ENCODE data around the gene NRG2.

NRG2 gene

DNA sequence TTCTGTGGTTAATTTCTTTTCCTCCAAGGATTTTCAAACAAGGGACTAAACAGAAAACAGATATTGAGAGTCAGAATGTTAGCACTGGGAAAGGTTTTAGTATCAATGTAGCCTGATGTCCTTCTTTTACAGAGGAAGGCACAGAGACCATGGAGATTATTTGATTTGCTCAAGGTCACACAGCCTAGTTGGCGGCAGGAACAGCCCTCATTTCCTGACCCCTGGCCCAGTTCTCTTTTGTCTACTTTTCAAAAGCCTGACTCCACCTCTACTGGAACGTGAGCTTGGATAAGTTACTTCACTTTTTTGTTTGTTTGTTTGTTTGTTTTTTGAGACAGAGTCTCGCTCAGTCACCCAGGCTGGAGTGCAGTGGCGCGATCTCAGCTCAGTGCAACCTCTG is 6.6 kb upstream of the NRG2 start:
- H3K4me1 Mint-ChIP-seq: no peaks in the 10 kb centered on the region
- H3K9me3 Mint-ChIP-seq: no peaks in the 10 kb centered on the region
- no peak for DNase-seq (ENCODE audit: low spot score in 2 of 2)
- ATAC-seq: no peak
- H3K36me3 Mint-ChIP-seq: no peaks in the 10 kb centered on the region
- no peak overlapping the region for H3K4me3 Mint-ChIP-seq
- H3K27ac Mint-ChIP-seq: no peak overlapping the region

GRCh38 chr5:140049205-140049604 is 6.1 kb upstream of the NRG2 start:
- DNase-seq (ENCODE audit: low spot score in 2 of 2) (no peak), ATAC-seq (no peak)
- H3K36me3 Mint-ChIP-seq: no peaks in the 10 kb centered on the region
- no peaks in the 10 kb centered on the region for H3K4me1 Mint-ChIP-seq
- no peaks in the 10 kb centered on the region for H3K9me3 Mint-ChIP-seq
- no peak overlapping the region for H3K4me3 Mint-ChIP-seq
- no peak overlapping the region for H3K27ac Mint-ChIP-seq

DNA sequence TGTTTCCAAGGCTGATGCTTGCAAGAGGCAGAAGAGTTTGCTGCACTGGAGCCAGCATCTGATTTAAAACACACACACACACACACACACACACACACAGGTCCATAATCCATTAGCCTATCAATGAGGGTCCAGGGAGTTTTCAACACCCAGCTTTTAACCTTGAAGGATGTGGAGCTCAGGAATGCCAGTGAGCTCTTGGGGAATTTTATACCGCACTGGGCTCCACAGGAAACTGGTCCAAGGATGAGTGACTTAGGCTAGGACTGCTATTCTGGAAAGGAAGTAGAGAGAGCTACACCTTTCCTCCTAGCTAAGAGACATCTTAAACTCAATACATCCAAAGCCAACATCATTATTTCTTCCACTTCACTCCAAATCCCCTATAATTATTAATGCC is 942 bp upstream of the NRG2 start:
- peaks cover 25% of the 10 kb centered on the region for H3K4me1 Mint-ChIP-seq
- H3K9me3 Mint-ChIP-seq: no peaks in the 10 kb centered on the region
- H3K36me3 Mint-ChIP-seq: no peaks in the 10 kb centered on the region
- DNase-seq (ENCODE audit: low spot score in 2 of 2) (no peak), ATAC-seq (no peak)
- peak overlapping the region; percentile 72 for H3K4me3 Mint-ChIP-seq
- H3K27ac Mint-ChIP-seq: no peak overlapping the region

- Mint-ChIP-seq H3K36me3 (no peaks in the 10 kb centered on the region), H3K4me1 (peaks cover 25% of the 10 kb centered on the region), H3K9me3 (no peaks in the 10 kb centered on the region), H3K4me3 (peak overlapping the region; percentile 72), H3K27ac (no peak overlapping the region)
- peak in 1 of 2 donors; percentile 55 for DNase-seq (ENCODE audit: low spot score in 2 of 2)
- peak; percentile 22 for ATAC-seq
Observed at GRCh38 chr5:140043508-140043872, 391 bp upstream of the NRG2 start.

GRCh38 chr5:140042393-140042642 is 781 bp downstream of the NRG2 start:
- peak; percentile 4 for ATAC-seq
- DNase-seq (ENCODE audit: low spot score in 2 of 2): no peak
- Mint-ChIP-seq H3K36me3 (no peaks in the 10 kb centered on the region), H3K9me3 (no peaks in the 10 kb centered on the region), H3K4me3 (peak overlapping the region; percentile 72), H3K4me1 (peaks cover 25% of the 10 kb centered on the region), H3K27ac (no peak overlapping the region)

DNA sequence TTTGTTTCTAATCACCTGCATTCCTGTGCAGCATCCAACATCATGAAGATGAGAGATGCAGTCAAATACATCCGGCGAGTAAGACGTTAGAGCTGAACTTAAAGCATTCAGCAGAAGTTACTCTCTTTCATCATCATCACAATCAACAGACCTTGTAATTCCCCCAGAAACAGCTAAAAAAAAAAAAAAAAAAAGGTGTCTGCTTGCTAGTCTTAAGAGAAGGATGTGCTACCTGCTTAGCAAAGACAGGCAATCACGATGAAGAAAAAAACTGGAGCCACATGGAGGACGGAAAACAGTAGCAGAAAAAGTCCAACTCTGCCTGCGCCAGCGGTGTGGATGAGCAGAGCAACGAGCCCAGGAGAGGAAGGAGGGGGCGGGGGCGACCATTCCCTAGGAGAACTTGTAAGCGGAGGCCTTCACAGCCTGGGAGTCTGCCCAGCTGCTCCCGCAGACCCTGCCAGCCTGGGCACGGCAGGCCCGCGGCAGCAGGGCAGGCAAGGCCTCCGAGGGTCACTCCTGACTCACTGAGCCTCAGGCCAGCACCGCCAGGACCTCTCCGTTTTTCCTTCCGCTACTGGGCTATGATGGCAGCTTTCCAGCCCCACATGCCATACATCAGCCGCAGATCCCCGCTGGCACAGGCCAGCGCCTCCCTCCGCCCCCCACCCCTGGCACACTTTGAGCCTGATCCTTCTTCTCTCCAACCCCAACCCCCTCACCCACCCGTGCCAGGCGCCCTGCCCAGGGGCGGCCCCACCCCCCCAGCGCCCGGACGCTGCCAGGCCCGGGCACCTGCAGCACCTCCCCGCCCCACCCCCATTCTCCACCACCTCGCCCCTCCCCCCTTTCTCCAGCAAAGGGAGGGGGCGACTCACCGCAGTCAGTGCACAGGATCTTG is 1.4 kb downstream of the NRG2 start:
- H3K27ac Mint-ChIP-seq: no peak overlapping the region
- no peaks in the 10 kb centered on the region for H3K9me3 Mint-ChIP-seq
- no peaks in the 10 kb centered on the region for H3K36me3 Mint-ChIP-seq
- no peak for ATAC-seq
- H3K4me3 Mint-ChIP-seq: peak overlapping the region; percentile 72
- H3K4me1 Mint-ChIP-seq: peaks cover 25% of the 10 kb centered on the region
- no peak for DNase-seq (ENCODE audit: low spot score in 2 of 2)

DNA sequence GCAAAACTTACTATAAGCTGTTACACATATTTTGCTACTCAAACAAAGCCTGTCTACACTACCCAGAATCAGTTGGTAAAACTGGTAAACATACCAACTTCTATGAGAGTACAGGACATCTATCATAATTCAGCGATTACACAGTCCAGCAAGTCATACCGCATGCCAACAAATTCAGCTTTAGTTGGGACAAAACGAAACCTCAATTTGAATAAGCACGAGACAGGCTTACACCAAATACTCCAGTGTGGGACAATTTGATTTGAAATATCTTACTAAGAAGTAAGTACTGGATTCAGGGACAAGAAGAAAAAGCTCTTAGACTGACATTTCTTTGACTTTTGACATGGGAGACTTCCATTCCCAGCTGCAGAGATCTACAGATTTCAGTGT is 2.0 kb downstream of the NRG2 start:
- H3K4me3 Mint-ChIP-seq: peak overlapping the region; percentile 72
- no peak for DNase-seq (ENCODE audit: low spot score in 2 of 2)
- ATAC-seq: no peak
- H3K4me1 Mint-ChIP-seq: peaks cover 25% of the 10 kb centered on the region
- H3K27ac Mint-ChIP-seq: no peak overlapping the region
- H3K36me3 Mint-ChIP-seq: no peaks in the 10 kb centered on the region
- no peaks in the 10 kb centered on the region for H3K9me3 Mint-ChIP-seq

GRCh38 chr5:140040358-140040757 is 2.7 kb downstream of the NRG2 start:
- no peak overlapping the region for H3K4me3 Mint-ChIP-seq
- ATAC-seq: no peak
- no peak overlapping the region for H3K27ac Mint-ChIP-seq
- no peaks in the 10 kb centered on the region for H3K9me3 Mint-ChIP-seq
- DNase-seq (ENCODE audit: low spot score in 2 of 2): no peak
- peaks cover 25% of the 10 kb centered on the region for H3K4me1 Mint-ChIP-seq
- no peaks in the 10 kb centered on the region for H3K36me3 Mint-ChIP-seq

GRCh38 chr5:140039561-140039960 is 3.5 kb downstream of the NRG2 start:
- no peaks in the 10 kb centered on the region for H3K36me3 Mint-ChIP-seq
- H3K9me3 Mint-ChIP-seq: no peaks in the 10 kb centered on the region
- H3K27ac Mint-ChIP-seq: no peak overlapping the region
- DNase-seq (ENCODE audit: low spot score in 2 of 2) (no peak), ATAC-seq (no peak)
- peaks cover 25% of the 10 kb centered on the region for H3K4me1 Mint-ChIP-seq
- no peak overlapping the region for H3K4me3 Mint-ChIP-seq

GRCh38 chr5:140038373-140038957 is 4.6 kb downstream of the NRG2 start:
- Mint-ChIP-seq H3K9me3 (no peaks in the 10 kb centered on the region), H3K27ac (no peak overlapping the region), H3K4me3 (no peak overlapping the region), H3K4me1 (peaks cover 24% of the 10 kb centered on the region), H3K36me3 (no peaks in the 10 kb centered on the region)
- DNase-seq (ENCODE audit: low spot score in 2 of 2) (no peak), ATAC-seq (no peak)

- H3K27ac Mint-ChIP-seq: no peak overlapping the region
- DNase-seq (ENCODE audit: low spot score in 2 of 2): no peak
- H3K36me3 Mint-ChIP-seq: no peaks in the 10 kb centered on the region
- no peaks in the 10 kb centered on the region for H3K9me3 Mint-ChIP-seq
- no peak overlapping the region for H3K4me3 Mint-ChIP-seq
- no peak for ATAC-seq
- peaks cover 18% of the 10 kb centered on the region for H3K4me1 Mint-ChIP-seq
Observed at GRCh38 chr5:140037012-140037411, 6.1 kb downstream of the NRG2 start.

GRCh38 chr5:140035881-140036280 is 7.2 kb downstream of the NRG2 start:
- Mint-ChIP-seq H3K9me3 (no peaks in the 10 kb centered on the region), H3K4me1 (peaks cover 9% of the 10 kb centered on the region)
- no peak for ATAC-seq

GRCh38 chr5:140033037-140033760 is 9.9 kb downstream of the NRG2 start:
- H3K4me3 Mint-ChIP-seq: no peak overlapping the region
- H3K27ac Mint-ChIP-seq: no peak overlapping the region
- H3K36me3 Mint-ChIP-seq: no peaks in the 10 kb centered on the region
- no peaks in the 10 kb centered on the region for H3K4me1 Mint-ChIP-seq
- no peak for DNase-seq (ENCODE audit: low spot score in 2 of 2)
- no peaks in the 10 kb centered on the region for H3K9me3 Mint-ChIP-seq
- no peak for ATAC-seq

More at GRCh38 chr5:140035881-140036280, 7.2 kb downstream of the NRG2 start:
- DNase-seq (ENCODE audit: low spot score in 2 of 2): no peak
- Mint-ChIP-seq H3K27ac (no peak overlapping the region), H3K4me3 (no peak overlapping the region), H3K36me3 (no peaks in the 10 kb centered on the region)

- H3K4me3 Mint-ChIP-seq: no peak overlapping the region
- no peaks in the 10 kb centered on the region for H3K4me1 Mint-ChIP-seq
- H3K9me3 Mint-ChIP-seq: no peaks in the 10 kb centered on the region
- DNase-seq (ENCODE audit: low spot score in 2 of 2): no peak
- ATAC-seq: no peak
- H3K36me3 Mint-ChIP-seq: no peaks in the 10 kb centered on the region
- H3K27ac Mint-ChIP-seq: no peak overlapping the region
Observed at GRCh38 chr5:140032296-140032695, 10.8 kb downstream of the NRG2 start.

DNA sequence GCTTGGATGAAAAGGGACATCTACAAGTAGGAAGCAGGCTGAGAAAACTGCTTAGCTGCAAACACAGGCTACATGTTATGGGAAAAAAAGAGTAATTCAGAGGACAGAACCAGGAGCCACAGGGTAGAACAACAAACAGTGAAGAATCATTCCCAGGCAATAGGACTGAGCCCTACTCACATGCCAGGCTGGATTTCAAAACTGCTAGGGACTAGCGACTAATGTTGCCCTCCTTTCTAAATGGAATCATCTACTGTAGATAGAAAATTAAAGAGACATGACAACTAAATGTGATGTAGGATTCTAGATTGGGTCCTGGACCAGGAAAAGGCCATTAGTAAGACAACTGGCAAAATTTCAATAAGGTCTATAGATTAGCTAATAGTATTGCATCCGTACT is 15.3 kb downstream of the NRG2 start:
- no peak for ATAC-seq
- Mint-ChIP-seq H3K27ac (no peak overlapping the region), H3K36me3 (no peaks in the 10 kb centered on the region), H3K4me1 (no peaks in the 10 kb centered on the region), H3K4me3 (no peak overlapping the region), H3K9me3 (no peaks in the 10 kb centered on the region)
- no peak for DNase-seq (ENCODE audit: low spot score in 2 of 2)

- Mint-ChIP-seq H3K4me3 (no peak overlapping the region), H3K4me1 (no peaks in the 10 kb centered on the region), H3K36me3 (no peaks in the 10 kb centered on the region), H3K27ac (no peak overlapping the region), H3K9me3 (no peaks in the 10 kb centered on the region)
- DNase-seq (ENCODE audit: low spot score in 2 of 2): no peak
- no peak for ATAC-seq
Observed at GRCh38 chr5:140025736-140026135, 17.4 kb downstream of the NRG2 start.
